Ascending aorta (tissue), 2 donors: ENCODE measurements around the gene SCAF4. TPM values are rescaled to one million over a fixed set of nuclear protein-coding genes. Genes with fewer than 3 reads are reported as not detected.

Experiments
- DNase-seq, 2 donors: peaks; one replicate each; pipeline ENCODE4 v3.0.0-alpha.2; 2019; ENCODE audit warnings: low spot score in 2 of 2
- H3K27ac ChIP-seq, 2 donors: fragments of 200-600 bp; sonication (generic); one replicate each; pipeline ENCODE4 v1.5.1; 2016 to 2017; ENCODE audit warnings: mild to moderate bottlenecking in 1 of 2
- H3K27me3 ChIP-seq: fragments of 200-600 bp; sonication (generic); one replicate; pipeline ENCODE4 v1.5.1; 2017
- H3K36me3 ChIP-seq, 2 donors: fragments of 200-600 bp; sonication (generic); one replicate each; pipeline ENCODE4 v1.5.1; 2016
- H3K4me1 ChIP-seq, 2 donors: fragments of 200-600 bp; sonication (generic); one replicate each; pipeline ENCODE4 v1.5.1; 2016 to 2017; ENCODE audit warnings: mild to moderate bottlenecking in 1 of 2
- H3K4me3 ChIP-seq, 2 donors: fragments of 200-600 bp; sonication (generic); one replicate each; pipeline ENCODE4 v1.5.1; 2016 to 2017; ENCODE audit warnings: mild to moderate bottlenecking in 1 of 2
- H3K9me3 ChIP-seq, 2 donors: fragments of 200-600 bp; sonication (generic); one replicate each; pipeline ENCODE4 v1.5.1; 2016
- CTCF ChIP-seq, 3 experiments: fragments of 200-600 bp in 2 of 3; fragments of 450-650 bp in 1 of 3; sonication (generic) in 2 of 3; IDR thresholded peaks; one replicate each; pipeline ENCODE4 v1.5.1; 2016 to 2019; ENCODE audit warnings: antibody characterized with exemption in 3 of 3, mild to moderate bottlenecking in 1 of 3, moderate library complexity in 1 of 3
- intact Hi-C: fragments of 100-400 bp; cut with DNase I; formaldehyde crosslinking; loops from one replicate; pipeline ENCODE4 v1.15.1; 2023
- total RNA-seq: library from RNA; depleted of rRNA; stranded (reverse); fragments of >200 nt; gene quantifications from one replicate; pipeline ENCODE4 v1.1.0, GENCODE V29; 2016

The SCAF4 gene
- total RNA-seq, 1 donor from 2014 or later = 31.2 TPM

DNA sequence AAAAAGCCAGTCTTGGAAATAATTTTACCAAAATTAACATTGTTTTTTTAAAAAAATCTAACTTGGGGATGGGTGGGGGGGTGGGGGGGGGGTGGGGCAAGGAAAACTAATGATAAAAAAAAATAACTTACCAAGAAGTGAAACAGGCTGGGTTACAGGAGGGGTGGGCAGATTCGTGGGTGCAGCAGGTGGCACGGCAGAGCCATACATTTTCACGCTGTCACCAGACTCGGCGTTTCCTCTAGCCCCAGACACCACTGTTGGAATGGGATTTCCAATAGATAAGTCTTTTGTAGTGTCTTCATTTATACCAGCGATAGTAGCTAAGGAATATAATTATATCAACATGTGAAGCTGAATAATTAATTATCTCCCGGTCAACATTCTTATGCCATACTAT is 47.0 kb downstream of the SCAF4 start:
- Histone ChIP-seq H3K4me3 (no peak overlapping the region), H3K27me3 (no peaks in the 10 kb centered on the region), H3K9me3 (no peaks in the 10 kb centered on the region), H3K4me1 (no peaks in the 10 kb centered on the region), H3K27ac (no peak overlapping the region), H3K36me3 (peaks cover 29 to 63% of the 10 kb centered on the region in 2 donors)
- no peak for TF ChIP-seq CTCF (IDR thresholded peaks at IDR 0.05)
- no peak for DNase-seq
- intact Hi-C loops = no loop called here

DNA sequence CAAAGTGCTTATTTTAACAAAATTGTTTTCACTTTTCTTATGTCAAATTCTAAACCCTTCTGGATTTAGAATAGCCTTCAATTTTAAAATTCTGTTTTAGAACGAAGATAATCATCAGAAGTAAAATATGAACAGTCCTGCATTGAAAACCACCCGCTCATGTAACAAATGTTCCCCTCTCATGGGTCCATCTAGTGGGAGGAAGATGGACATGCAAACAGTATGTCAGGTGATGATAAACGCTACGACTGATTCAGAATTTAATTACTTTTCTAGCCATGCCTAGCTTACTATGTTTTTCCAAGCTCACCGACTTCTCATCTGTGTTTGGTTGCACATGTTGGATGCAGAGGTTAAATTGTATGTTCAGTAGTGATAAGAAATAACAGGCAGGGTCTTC is 48.9 kb downstream of the SCAF4 start:
- Histone ChIP-seq H3K4me1 (no peaks in the 10 kb centered on the region), H3K27ac (no peak overlapping the region), H3K27me3 (no peaks in the 10 kb centered on the region), H3K4me3 (no peak overlapping the region), H3K36me3 (peaks cover 24 to 46% of the 10 kb centered on the region in 2 donors), H3K9me3 (no peaks in the 10 kb centered on the region)
- TF ChIP-seq CTCF (IDR thresholded peaks at IDR 0.05) = no peak
- intact Hi-C loops = no loop called here
- no peak for DNase-seq

DNA sequence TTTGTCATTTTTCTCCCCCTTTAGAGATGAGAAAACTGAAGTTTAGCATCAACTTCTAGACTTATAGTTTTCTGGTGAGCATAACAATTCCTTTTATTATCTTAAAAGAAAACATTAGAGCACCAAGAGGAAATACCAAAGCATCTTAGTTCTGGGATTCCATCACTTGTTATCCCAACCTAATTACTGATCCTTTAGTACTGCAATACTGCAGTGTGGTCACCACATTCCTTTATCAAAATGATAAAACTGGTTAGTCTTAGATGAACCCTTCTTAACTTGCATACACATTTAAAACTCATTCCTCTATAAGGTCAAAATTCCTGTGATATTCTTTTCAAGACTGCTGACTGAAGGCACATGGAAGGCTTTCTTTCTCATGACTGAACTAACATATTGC is 49.3 kb downstream of the SCAF4 start:
- Histone ChIP-seq H3K27ac (no peak overlapping the region), H3K27me3 (no peaks in the 10 kb centered on the region), H3K4me3 (no peak overlapping the region), H3K4me1 (no peaks in the 10 kb centered on the region), H3K9me3 (no peaks in the 10 kb centered on the region), H3K36me3 (peaks cover 24 to 46% of the 10 kb centered on the region in 2 donors)
- no peak for TF ChIP-seq CTCF (IDR thresholded peaks at IDR 0.05)
- DNase-seq = no peak
- intact Hi-C loops = no loop called here

- intact Hi-C loops = no loop called here
- Histone ChIP-seq H3K36me3 (peaks cover 4 to 9% of the 10 kb centered on the region in 2 donors), H3K4me1 (no peaks in the 10 kb centered on the region), H3K27ac (no peak overlapping the region), H3K27me3 (no peaks in the 10 kb centered on the region), H3K4me3 (no peak overlapping the region), H3K9me3 (no peaks in the 10 kb centered on the region)
- DNase-seq = no peak
- no peak for TF ChIP-seq CTCF (IDR thresholded peaks at IDR 0.05)
Measured at GRCh38 chr21:31678478-31678877, 53.4 kb downstream of the SCAF4 start.

GRCh38 chr21:31677047-31677446 is 54.9 kb downstream of the SCAF4 start:
- intact Hi-C loops = no loop called here
- no peaks in the 10 kb centered on the region for H3K27me3 ChIP-seq

More at GRCh38 chr21:31677047-31677446, 54.9 kb downstream of the SCAF4 start:
- no peak overlapping the region for H3K27ac ChIP-seq
- no peak overlapping the region for H3K4me3 ChIP-seq
- H3K4me1 ChIP-seq = no peaks in the 10 kb centered on the region
- no peak for TF ChIP-seq CTCF (IDR thresholded peaks at IDR 0.05)
- no peak for DNase-seq
- no peaks in the 10 kb centered on the region for H3K9me3 ChIP-seq
- H3K36me3 ChIP-seq = peaks cover 0 to 6% of the 10 kb centered on the region in 2 donors
